Osteoblast (primary cell): ENCODE results near the gene B2M. TPM values are rescaled to one million over a fixed set of nuclear protein-coding genes. Genes with fewer than 3 reads are reported as not detected.
A peak's percentile ranks its signal among the peaks of the same experiment; 100 is the strongest.
"Not testable (repeated sequence)": the region's sequence is repeated elsewhere in the genome, so short reads cannot be mapped to it uniquely, and the experiment has no call there.

ENCODE experiments used
- DNase-seq: peaks from one replicate; pipeline ENCODE4 v3.0.0; 2011; ENCODE audit warnings: low spot score, mixed read lengths; ENCODE audit not compliant: insufficient read length; ENCODE audit errors: missing footprints
- H2AFZ ChIP-seq: 2 replicates; pipeline ENCODE4 v1.6.0; 2011; ENCODE audit warnings: mild to moderate bottlenecking, low read length
- H3K27ac ChIP-seq: 2 replicates; pipeline ENCODE4 v1.5.1; 2011; ENCODE audit warnings: mild to moderate bottlenecking, low read depth, low read length, moderate library complexity
- H3K27me3 ChIP-seq: 2 replicates; pipeline ENCODE4 v1.6.0; 2012; ENCODE audit warnings: mild to moderate bottlenecking, control low read depth, inconsistent platforms, low read length, moderate library complexity; ENCODE audit not compliant: insufficient read depth
- H3K36me3 ChIP-seq: 2 replicates; pipeline ENCODE4 v1.5.1; 2011; ENCODE audit warnings: mild to moderate bottlenecking, low read length, control low read depth, moderate library complexity; ENCODE audit not compliant: insufficient read depth
- H3K4me1 ChIP-seq: 2 replicates; pipeline ENCODE4 v1.5.1; 2011; ENCODE audit warnings: mild to moderate bottlenecking, low read length, control low read depth, moderate library complexity; ENCODE audit not compliant: insufficient read depth
- H3K4me2 ChIP-seq: 2 replicates; pipeline ENCODE4 v1.6.0; 2011; ENCODE audit warnings: mild to moderate bottlenecking, low read length; ENCODE audit not compliant: insufficient read depth
- H3K4me3 ChIP-seq: fragments of 200-600 bp; sonication (generic); 3 replicates; pipeline ENCODE4 v1.5.1; 2012; ENCODE audit warnings: mild to moderate bottlenecking, low read length, inconsistent platforms; ENCODE audit not compliant: insufficient read depth
- H3K79me2 ChIP-seq: 2 replicates; pipeline ENCODE4 v1.6.0; 2012; ENCODE audit warnings: mild to moderate bottlenecking, low read length, control low read depth, inconsistent platforms; ENCODE audit not compliant: insufficient read depth
- H3K9me3 ChIP-seq: 2 replicates; pipeline ENCODE4 v1.5.1; 2011; ENCODE audit warnings: low read depth, low read length, control low read depth
- H4K20me1 ChIP-seq: 2 replicates; pipeline ENCODE4 v1.6.0; 2012; ENCODE audit warnings: mild to moderate bottlenecking, low read length, control low read depth; ENCODE audit not compliant: insufficient read depth
- total RNA-seq: library from RNA; depleted of rRNA; stranded (reverse); fragments of >200 nt; gene quantifications from 2 replicates; pipeline ENCODE4 v1.2.3, GENCODE V29; 2012
- TF ChIP-seq, protein P1 (sequence below): IDR thresholded peaks from 2 replicates; pipeline ENCODE4 v1.5.1; 2011; ENCODE audit warnings: mild to moderate bottlenecking, low read depth, low read length, moderate library complexity; ENCODE audit errors: extremely low read depth

Gene B2M
- total RNA-seq, 1 donor, result 4,170 TPM

DNA sequence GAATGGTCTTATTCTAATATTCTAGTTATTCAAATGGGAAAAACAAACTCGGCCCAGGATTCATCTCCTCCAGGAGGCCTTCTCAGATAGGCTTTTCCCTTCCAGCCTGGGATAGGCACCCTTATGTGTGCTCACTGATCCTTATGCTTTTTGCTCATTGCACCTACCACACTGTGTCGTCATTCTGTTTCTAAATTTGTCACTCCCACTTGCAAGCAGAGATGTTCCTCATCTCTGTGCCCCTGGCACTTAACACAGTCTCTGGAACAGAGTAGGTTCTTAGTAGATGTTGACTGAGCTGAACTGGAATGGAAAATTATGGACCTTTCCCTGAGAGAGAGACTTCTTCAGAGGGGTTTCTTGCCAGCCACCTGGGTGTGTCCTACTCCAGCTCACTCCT is 29.1 kb upstream of the B2M start:
- Histone ChIP-seq H3K36me3 (no peaks in the 10 kb centered on the region), H3K27ac (no peak overlapping the region), H3K79me2 (no peaks in the 10 kb centered on the region), H2AFZ (no peak overlapping the region), H3K4me1 (no peaks in the 10 kb centered on the region), H3K4me2 (no peak overlapping the region), H4K20me1 (no peaks in the 10 kb centered on the region), H3K4me3 (no peak overlapping the region), H3K27me3 (peaks cover 10% of the 10 kb centered on the region), H3K9me3 (no peaks in the 10 kb centered on the region)
- TF ChIP-seq, protein P1, sequence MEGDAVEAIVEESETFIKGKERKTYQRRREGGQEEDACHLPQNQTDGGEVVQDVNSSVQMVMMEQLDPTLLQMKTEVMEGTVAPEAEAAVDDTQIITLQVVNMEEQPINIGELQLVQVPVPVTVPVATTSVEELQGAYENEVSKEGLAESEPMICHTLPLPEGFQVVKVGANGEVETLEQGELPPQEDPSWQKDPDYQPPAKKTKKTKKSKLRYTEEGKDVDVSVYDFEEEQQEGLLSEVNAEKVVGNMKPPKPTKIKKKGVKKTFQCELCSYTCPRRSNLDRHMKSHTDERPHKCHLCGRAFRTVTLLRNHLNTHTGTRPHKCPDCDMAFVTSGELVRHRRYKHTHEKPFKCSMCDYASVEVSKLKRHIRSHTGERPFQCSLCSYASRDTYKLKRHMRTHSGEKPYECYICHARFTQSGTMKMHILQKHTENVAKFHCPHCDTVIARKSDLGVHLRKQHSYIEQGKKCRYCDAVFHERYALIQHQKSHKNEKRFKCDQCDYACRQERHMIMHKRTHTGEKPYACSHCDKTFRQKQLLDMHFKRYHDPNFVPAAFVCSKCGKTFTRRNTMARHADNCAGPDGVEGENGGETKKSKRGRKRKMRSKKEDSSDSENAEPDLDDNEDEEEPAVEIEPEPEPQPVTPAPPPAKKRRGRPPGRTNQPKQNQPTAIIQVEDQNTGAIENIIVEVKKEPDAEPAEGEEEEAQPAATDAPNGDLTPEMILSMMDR, result no peak
- DNase-seq, result no peak

DNA sequence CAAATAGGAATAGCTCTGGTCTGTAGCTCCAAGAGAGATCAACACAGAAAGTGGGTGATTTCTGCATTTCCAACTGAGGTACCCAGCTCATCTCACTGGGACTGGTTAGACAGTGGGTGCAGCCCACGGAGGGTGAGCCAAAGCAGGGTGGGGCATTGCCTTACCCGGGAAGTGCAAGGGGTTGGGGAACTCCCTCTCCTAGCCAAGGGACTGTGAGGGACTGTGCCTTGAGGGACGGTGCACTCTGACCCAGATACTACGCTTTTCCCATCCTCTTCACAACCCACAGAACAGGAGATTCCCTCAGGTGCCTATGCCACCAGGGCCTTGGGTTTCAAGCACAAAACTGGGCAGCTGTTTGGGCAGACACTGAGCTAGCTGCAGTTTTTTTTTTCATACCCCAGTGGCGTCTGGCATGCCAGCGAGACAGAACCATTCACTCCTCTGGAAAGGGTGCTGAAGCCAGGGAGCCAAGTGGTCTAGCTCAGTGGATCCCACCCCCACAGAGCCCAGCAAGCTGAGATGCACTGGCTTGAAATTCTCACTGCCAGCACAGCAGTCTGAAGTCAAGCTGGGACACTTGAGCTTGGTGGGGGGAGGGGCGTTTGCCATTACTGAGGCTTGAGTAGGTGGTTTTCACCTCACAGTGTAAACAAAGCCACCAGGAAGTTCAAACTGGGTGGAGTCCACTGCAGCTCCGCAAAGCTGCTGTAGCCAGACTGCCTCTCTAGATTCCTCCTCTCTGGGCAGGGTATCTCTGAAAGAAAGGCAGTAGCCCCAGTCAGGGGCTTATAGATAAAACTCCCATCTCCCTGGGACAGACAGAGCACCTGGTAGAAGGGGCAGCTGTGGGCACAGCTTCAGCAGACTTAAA is 28.3 kb upstream of the B2M start:
- H2AFZ ChIP-seq, H4K20me1 ChIP-seq, H3K79me2 ChIP-seq, H3K27ac ChIP-seq, H3K36me3 ChIP-seq, H3K4me3 ChIP-seq, DNase-seq, H3K27me3 ChIP-seq, H3K9me3 ChIP-seq, H3K4me1 ChIP-seq: not testable (repeated sequence)
- H3K4me2 ChIP-seq, result peak overlapping the region; percentile 32

DNA sequence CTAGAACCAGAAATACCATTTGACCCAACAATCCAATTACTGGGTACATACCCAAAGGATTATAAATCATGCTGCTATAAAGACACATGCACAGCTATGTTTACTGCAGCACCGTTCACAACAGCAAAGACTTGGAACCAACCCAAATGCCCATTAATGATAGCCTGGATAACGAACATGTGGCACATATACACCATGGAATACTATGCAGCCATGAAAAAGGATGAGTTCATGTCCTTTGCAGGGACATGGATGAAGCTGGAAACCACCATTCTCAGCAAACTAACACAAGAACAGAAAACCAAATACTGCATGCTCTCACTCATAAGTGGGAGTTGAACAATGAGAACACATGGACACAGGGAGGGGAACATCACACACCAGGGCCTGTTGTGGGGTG is 22.0 kb upstream of the B2M start:
- H3K27me3 ChIP-seq, H3K4me3 ChIP-seq, H3K79me2 ChIP-seq, H3K36me3 ChIP-seq, H3K4me1 ChIP-seq, DNase-seq, H3K4me2 ChIP-seq, H3K9me3 ChIP-seq, H4K20me1 ChIP-seq, H3K27ac ChIP-seq, H2AFZ ChIP-seq: not testable (repeated sequence)

DNA sequence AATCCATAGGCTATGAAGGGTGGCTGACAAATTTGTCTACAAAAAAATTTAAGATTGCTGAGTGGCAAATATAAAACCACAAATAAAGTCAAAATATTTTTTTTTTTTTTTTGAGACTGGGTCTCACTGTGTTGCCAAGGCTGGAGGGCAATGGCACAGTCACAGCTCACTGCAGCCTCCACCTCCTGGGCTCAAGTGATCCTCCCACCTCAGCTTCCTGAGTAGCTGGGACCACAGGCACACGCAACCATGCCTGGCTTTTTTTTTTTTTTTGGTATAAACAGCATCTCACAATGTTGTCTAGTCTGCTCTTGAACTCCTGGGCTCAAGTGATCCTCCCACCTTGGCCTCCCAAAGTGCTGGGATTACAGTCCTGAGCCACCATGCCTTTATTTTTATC is 21.1 kb upstream of the B2M start:
- not testable (repeated sequence) for H2AFZ ChIP-seq, H4K20me1 ChIP-seq, H3K4me3 ChIP-seq, H3K27ac ChIP-seq, H3K36me3 ChIP-seq, H3K4me2 ChIP-seq, H3K27me3 ChIP-seq, H3K9me3 ChIP-seq, H3K79me2 ChIP-seq, H3K4me1 ChIP-seq, DNase-seq

DNA sequence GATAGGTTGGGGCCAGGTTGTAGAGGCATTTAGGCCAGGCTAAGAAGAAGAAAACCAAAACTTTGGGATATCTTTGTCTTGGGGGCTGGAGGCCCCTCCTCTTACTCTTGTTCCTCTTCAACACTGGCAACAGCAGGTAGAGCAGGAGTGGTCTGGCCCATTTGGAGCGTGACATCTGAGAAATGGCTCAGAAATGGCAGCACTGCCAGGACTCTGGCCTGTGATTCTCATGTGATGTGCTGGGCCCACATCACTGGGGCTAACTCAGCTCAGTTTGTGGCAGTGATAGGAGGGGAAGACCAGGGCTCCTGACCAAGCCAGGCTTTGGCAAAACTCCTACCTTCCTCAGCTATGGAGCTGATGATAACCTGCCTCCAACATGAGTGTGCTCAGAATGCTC is 18.7 kb upstream of the B2M start:
- Histone ChIP-seq H4K20me1 (no peaks in the 10 kb centered on the region), H3K4me2 (no peak overlapping the region), H3K79me2 (no peaks in the 10 kb centered on the region), H2AFZ (no peak overlapping the region), H3K9me3 (no peaks in the 10 kb centered on the region), H3K27ac (no peak overlapping the region), H3K27me3 (peaks cover 10% of the 10 kb centered on the region), H3K36me3 (no peaks in the 10 kb centered on the region), H3K4me1 (no peaks in the 10 kb centered on the region), H3K4me3 (no peak overlapping the region)
- DNase-seq, result peak; percentile 58
- TF ChIP-seq, protein P1, result no peak
